Thymus (tissue), 11 donors: ENCODE results near the gene LRRC47. TPM values are rescaled to one million over a fixed set of nuclear protein-coding genes. Genes with fewer than 3 reads are reported as not detected.
"Not testable (repeated sequence)": the region's sequence is repeated elsewhere in the genome, so short reads cannot be mapped to it uniquely, and the experiment has no call there.

Experiments used
- DNase-seq, 9 donors: peaks; one replicate each; pipeline ENCODE4 v3.0.0-alpha.2; 2013; ENCODE audit warnings: low spot score in 9 of 9, low read depth in 6 of 9, missing footprints in 1 of 9
- H3K27ac ChIP-seq, 2 donors: one replicate each; pipeline ENCODE4 v1.5.1; 2013; ENCODE audit warnings: control low read depth in 1 of 2, low read depth in 1 of 2, low read length in 1 of 2, mild to moderate bottlenecking in 1 of 2, moderate library complexity in 1 of 2
- H3K27me3 ChIP-seq, 2 donors: one replicate each; pipeline ENCODE4 v1.5.1; 2013; ENCODE audit warnings: low read length in 1 of 2; ENCODE audit not compliant: control insufficient read depth in 2 of 2, insufficient read depth in 1 of 2
- H3K36me3 ChIP-seq, 2 donors: one replicate each; pipeline ENCODE4 v1.5.1; 2013; ENCODE audit warnings: low read length in 1 of 2, mild to moderate bottlenecking in 1 of 2, moderate library complexity in 1 of 2; ENCODE audit not compliant: control insufficient read depth in 2 of 2, insufficient read depth in 2 of 2
- H3K4me1 ChIP-seq, 2 donors: one replicate each; pipeline ENCODE4 v1.5.1; 2013; ENCODE audit warnings: low read length in 2 of 2; ENCODE audit not compliant: control insufficient read depth in 2 of 2, insufficient read depth in 2 of 2
- H3K4me3 ChIP-seq, 2 donors: one replicate each; pipeline ENCODE4 v1.5.1; 2013; ENCODE audit warnings: low read length in 2 of 2, control low read depth in 1 of 2, mild to moderate bottlenecking in 1 of 2
- H3K9me3 ChIP-seq, 2 donors: one replicate each; pipeline ENCODE4 v1.5.1; 2013; ENCODE audit warnings: low read length in 1 of 2, mild to moderate bottlenecking in 1 of 2; ENCODE audit not compliant: control insufficient read depth in 2 of 2, insufficient read depth in 1 of 2
- WGBS: extraction: QIAGEN DNeasy Blood & Tissue Kit; methylation state at CpG from one replicate; pipeline ENCODE4 v1.1.7; 2013; 5-methylcytosine and 5-hydroxymethylcytosine counted together
- polyA plus RNA-seq: library from polyadenylated mRNA; stranded (reverse); fragments of 200-250 nt; gene quantifications from one replicate; pipeline ENCODE4 v1.2.3, GENCODE V29; 2013
- total RNA-seq: library from RNA; stranded (reverse); fragments of 120-200 nt; gene quantifications from one replicate; pipeline ENCODE4 v1.2.4, GENCODE V29; 2013
- donor health status: healthy.

Gene LRRC47
- total and polyA plus RNA-seq, 2 donors = 20.6 to 30.6 TPM

- WGBS = 93% methylated on average over 9 of the region's 9 CpGs
- not testable (repeated sequence) for H3K4me3 ChIP-seq, H3K27me3 ChIP-seq, H3K4me1 ChIP-seq, H3K27ac ChIP-seq, DNase-seq
- peaks cover 0 to 11% of the 10 kb centered on the region in 2 donors for H3K9me3 ChIP-seq
- peaks cover 10 to 12% of the 10 kb centered on the region in 2 donors for H3K36me3 ChIP-seq
Measured at GRCh38 chr1:3810149-3810761, 14.0 kb upstream of the LRRC47 start.

- H3K27ac ChIP-seq = no peak overlapping the region
- peaks cover 0 to 11% of the 10 kb centered on the region in 2 donors for H3K9me3 ChIP-seq
- H3K4me3 ChIP-seq = no peak overlapping the region
- 87% methylated on average over 7 of the region's 7 CpGs for WGBS
- H3K36me3 ChIP-seq = peaks cover 5 to 7% of the 10 kb centered on the region in 2 donors
- no peaks in the 10 kb centered on the region for H3K27me3 ChIP-seq
- no peaks in the 10 kb centered on the region for H3K4me1 ChIP-seq
- DNase-seq = no peak
Measured at GRCh38 chr1:3809680-3810079, 13.4 kb upstream of the LRRC47 start.

- Histone ChIP-seq H3K9me3 (peaks cover 0 to 11% of the 10 kb centered on the region in 2 donors), H3K4me1 (no peaks in the 10 kb centered on the region), H3K36me3 (no peaks in the 10 kb centered on the region), H3K27ac (no peak overlapping the region), H3K4me3 (no peak overlapping the region), H3K27me3 (peaks cover 0 to under 1% of the 10 kb centered on the region in 2 donors)
- WGBS = 86% methylated on average over 5 of the region's 5 CpGs
- no peak for DNase-seq
Measured at GRCh38 chr1:3807769-3808168, 11.5 kb upstream of the LRRC47 start.

GRCh38 chr1:3805038-3805437 lies 8.7 kb upstream of the LRRC47 start:
- WGBS = 92% methylated on average over 11 of the region's 11 CpGs
- no peak for DNase-seq
- Histone ChIP-seq H3K9me3 (peaks cover 0 to 11% of the 10 kb centered on the region in 2 donors), H3K4me1 (no peaks in the 10 kb centered on the region), H3K4me3 (no peak overlapping the region), H3K27ac (no peak overlapping the region), H3K36me3 (no peaks in the 10 kb centered on the region), H3K27me3 (peaks cover 4% of the 10 kb centered on the region in 2 donors)

- not testable (repeated sequence) for DNase-seq, H3K4me1 ChIP-seq, H3K36me3 ChIP-seq, H3K4me3 ChIP-seq, H3K27ac ChIP-seq, H3K27me3 ChIP-seq
- peaks cover 0 to 11% of the 10 kb centered on the region in 2 donors for H3K9me3 ChIP-seq
- WGBS = 70% methylated on average over 7 of the region's 7 CpGs
Measured at GRCh38 chr1:3804627-3804944, 8.3 kb upstream of the LRRC47 start.

GRCh38 chr1:3803905-3804626 lies 7.8 kb upstream of the LRRC47 start:
- Histone ChIP-seq H3K4me1 (no peaks in the 10 kb centered on the region), H3K4me3 (no peak overlapping the region), H3K27me3 (peaks cover 4 to 7% of the 10 kb centered on the region in 2 donors), H3K36me3 (no peaks in the 10 kb centered on the region), H3K9me3 (peaks cover 0 to 11% of the 10 kb centered on the region in 2 donors), H3K27ac (no peak overlapping the region)
- 86% methylated on average over 19 of the region's 19 CpGs for WGBS
- DNase-seq = no peak

GRCh38 chr1:3800795-3801194 lies 4.5 kb upstream of the LRRC47 start:
- H3K27me3 ChIP-seq, H3K36me3 ChIP-seq, DNase-seq, H3K4me3 ChIP-seq, H3K4me1 ChIP-seq, H3K9me3 ChIP-seq, H3K27ac ChIP-seq: not testable (repeated sequence)
- WGBS = 88% methylated on average over 3 of the region's 3 CpGs

- H3K36me3 ChIP-seq = no peaks in the 10 kb centered on the region
- H3K4me3 ChIP-seq = no peak overlapping the region
- H3K9me3 ChIP-seq = no peaks in the 10 kb centered on the region
- H3K27ac ChIP-seq = no peak overlapping the region
- no peak for DNase-seq
- H3K4me1 ChIP-seq = peaks cover 6 to 8% of the 10 kb centered on the region in 2 donors
- peaks cover 4 to 7% of the 10 kb centered on the region in 2 donors for H3K27me3 ChIP-seq
- 96% methylated on average over 11 of the region's 11 CpGs for WGBS
Measured at GRCh38 chr1:3799976-3800685, 3.8 kb upstream of the LRRC47 start.
